Inflammatory macrophage (primary cell): ENCODE data around the gene CEP41.
"Not testable (repeated sequence)": the region's sequence is repeated elsewhere in the genome, so short reads cannot be mapped to it uniquely, and the experiment has no call there.

ENCODE experiments used
- DNase-seq, 2 donors: peaks; one replicate each; pipeline ENCODE4 v3.0.0-alpha.2; 2020 to 2022

CEP41 gene

DNA sequence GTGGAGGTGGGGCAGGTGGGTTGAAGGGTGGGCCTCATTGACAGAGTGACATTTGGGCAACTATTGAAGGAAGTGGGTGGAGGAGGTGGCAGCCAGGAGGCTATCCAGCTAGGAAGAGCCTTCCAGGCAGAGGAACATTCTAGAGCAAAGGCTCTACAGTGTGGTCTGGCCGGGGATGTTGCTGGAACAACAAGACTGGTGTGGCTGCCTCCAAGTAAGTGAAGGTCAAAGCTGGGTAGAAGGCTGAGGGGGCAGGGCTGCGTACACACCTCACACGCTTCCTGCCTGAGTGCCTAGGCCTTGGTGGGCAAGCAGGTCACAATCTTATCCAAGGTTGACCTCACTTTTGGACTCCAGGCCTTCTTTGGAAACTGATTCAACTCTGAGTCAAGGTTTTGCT lies 53.9 kb downstream of the CEP41 start:
- no peak for DNase-seq

DNA sequence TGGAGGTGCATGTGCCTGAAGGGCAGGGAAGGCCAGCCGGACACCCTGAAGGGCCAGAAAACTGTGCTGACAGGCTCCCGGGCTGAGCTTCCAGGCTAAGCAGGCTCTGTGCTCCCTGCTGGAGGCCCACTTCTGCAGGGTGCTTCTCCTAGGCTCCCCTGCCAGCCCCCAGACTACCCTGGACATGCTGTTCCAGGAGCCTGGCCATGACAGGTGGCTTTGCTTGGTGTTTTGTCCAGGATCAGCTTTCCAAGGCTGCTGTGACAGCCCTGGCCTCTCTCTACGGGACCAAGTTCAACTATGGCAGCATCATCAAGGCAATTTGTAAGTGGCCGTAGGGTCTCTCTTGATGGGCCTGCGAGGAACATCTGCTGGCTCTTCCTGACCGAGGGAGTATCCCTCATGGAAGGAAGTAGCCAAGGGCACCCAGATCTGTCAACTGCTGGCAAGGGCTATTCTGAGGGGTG lies 55.2 kb downstream of the CEP41 start:
- DNase-seq, result no peak

DNA sequence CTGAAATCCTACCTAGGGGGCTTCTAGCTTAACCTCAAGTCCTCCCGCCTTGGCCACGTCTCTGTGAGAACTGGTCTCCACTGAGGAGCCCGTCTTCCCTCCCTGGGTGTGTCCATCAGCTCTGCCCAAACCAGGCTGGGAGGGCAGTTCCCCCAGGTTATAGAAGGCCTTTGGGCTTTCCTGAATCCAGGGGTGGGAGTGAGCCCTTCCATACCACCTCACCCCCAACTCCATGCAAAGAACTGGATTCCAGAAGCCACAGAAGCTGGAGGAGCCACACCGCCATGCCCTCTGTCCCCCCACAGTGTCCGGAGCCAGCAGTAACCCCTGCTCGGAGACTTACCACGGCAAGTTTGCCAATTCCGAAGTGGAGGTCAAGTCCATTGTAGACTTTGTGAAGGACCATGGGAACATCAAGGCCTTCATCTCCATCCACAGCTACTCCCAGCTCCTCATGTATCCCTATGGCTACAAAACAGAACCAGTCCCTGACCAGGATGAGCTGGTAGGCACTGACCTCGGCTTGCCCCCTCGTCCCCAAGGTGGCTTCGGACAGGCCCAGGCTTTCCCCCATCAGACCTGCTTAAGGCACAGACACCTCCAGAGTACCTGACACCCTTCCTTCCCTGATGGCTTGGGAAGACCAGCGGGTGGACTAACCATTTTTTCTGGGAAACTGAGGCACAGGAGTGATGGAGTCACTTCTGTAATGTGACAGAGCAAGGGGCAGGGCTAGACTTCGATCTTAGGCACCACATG lies 55.8 kb downstream of the CEP41 start:
- DNase-seq, result no peak

DNA sequence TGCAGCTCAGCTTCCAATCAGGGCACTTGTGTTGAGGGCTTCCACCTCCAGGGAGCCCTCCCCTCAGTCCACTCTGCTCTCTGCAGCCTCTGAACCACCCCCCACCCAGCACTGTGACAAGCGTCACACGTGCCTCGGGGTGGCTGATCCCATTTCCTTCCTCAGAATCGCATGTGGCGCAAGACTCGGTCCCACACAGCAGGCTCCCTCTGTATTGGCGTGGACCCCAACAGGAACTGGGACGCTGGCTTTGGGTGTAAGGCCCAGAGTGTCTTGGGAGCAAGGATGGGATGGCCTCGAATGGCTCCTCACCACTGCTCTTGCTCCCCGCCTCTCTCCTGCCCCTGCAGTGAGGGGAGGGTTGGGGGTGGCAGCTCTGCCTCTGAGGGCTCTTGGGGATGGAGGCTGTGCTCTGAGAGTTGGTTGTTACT lies 56.4 kb downstream of the CEP41 start:
- peak; percentile 33 to 63 for DNase-seq

DNA sequence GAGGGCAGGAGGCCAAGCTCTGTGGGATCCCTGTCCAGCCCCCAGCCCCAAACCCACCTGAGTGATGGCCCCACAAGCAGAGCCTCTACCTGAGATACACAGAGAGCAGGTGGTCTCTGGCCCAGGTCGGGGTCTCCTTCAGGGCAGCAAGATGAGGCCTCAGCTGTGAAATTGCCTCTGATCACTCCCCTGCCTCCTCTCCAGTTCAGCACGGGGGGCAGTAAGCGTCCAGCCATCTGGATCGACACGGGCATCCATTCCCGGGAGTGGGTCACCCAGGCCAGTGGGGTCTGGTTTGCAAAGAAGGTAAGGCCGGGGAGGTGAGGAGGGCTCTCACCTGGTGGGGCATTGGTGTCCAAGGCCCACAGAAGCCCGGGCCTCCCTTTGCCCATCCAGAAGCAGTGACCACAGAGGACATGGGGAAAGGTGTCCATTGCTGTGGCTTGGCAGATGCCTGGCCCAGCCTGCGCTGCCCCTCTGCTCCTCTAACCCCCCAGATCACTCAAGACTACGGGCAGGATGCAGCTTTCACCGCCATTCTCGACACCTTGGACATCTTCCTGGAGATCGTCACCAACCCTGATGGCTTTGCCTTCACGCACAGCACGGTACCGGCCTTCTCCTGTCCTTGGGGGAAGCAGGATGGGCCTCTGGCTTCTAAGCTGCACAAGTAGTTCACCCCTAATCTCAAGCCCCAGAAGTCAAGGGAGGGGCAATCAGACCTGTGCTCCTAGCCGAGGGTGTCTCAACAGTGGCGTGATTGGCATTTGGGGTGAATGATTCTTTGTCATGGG lies 57.4 kb downstream of the CEP41 start:
- no peak for DNase-seq

DNA sequence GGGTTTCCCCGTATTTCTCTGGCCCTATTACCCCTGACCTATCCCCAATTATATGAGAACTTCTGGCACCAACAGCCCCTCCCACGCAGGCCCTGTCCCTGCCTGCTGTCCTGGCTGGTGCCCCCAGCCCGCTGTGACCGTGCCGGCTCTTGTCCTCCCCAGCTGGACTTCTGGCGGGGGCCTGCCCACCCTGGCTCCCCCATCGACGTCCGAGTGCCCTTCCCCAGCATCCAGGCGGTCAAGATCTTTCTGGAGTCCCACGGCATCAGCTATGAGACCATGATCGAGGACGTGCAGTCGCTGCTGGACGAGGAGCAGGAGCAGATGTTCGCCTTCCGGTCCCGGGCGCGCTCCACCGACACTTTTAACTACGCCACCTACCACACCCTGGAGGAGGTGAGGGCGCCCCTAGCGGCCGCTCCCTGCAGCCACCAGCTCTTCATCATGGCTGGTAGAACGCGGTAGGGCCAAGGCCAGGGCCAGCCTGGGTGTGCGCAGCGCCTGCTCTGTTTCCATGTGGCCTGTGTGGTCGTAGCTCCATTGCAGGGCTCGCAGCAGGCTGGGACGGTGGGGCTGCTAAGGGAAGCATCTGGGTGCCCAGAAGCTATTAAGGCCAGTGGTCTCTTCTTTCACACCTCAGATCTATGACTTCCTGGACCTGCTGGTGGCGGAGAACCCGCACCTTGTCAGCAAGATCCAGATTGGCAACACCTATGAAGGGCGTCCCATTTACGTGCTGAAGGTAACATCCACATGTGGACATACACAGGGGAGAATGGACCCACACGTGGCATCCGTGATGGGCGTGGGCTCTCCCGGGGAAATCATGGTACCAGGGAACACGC lies 59.1 kb downstream of the CEP41 start:
- no peak for DNase-seq

DNA sequence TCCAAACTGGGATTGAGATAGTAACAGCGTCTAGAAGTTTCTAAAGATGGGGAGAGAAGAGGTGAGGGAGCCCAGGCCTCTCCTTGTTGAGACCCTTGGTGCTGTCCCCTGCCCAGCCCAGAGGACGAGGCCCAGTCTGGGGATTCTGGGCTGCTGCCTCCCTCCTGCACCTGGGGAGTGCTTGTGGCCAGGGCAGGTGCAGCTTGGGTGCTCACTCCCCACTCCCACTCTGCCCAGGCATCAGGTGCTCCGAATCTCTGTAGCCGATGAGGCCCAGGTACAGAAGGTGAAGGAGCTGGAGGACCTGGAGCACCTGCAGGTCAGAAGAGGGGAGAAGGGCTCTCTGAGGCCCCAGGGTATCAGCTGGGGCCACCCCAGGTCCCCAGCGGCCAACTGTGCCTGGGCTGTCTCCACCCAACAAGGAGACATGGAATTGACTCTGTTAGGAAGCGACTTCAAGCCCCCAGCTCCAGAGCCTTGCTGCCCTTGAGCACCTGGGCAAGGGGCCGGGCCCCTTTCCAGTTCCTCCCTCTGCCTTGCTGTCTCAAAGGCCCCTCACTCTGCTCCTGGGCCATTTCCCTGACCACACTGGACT lies 59.9 kb downstream of the CEP41 start:
- DNase-seq, result no peak

DNA sequence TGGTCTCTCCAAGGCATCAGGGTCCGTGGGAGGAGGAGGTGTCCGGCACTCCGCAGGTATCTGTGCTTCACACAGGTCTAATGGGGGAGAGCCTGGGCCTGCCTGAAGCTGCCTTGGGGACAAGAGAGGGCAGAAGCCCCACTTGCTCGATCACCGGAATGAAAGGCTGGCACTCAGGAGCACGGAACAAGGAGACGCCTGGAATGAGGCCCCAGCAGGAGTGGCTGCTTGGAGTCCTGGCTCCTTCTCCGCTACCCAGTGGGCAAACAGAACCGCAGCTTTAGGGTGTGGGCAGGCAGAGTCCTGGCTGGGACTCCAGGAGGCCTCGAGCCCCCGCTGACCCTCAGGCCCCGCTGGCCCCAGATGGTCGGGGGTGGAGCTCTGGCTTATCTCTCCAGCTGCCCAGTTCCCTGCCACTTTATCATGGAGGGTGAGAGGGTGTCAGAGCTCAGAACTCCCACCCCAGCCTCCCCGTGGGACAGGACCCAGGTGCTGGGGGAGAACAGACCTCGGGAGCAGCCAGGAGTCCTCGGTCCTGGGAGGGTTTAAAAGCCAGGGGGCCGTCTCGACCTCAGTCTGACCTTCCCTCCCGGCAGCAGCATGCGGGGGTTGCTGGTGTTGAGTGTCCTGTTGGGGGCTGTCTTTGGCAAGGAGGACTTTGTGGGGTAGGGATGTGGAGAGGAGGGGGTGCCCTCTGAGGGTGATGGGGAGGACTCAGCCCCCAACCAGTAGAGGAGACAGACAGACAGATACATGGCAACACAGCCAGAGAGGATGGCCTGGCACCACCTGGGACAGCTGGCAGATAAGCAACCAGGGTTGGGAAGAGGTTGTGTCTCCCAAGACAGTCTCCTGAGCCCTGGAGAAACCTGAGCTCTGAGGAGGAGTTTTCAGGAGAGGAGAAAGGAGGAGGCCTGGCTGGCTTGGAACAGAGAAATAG lies 60.6 kb downstream of the CEP41 start, which contains the start of gene CPA1:
Gene CPA1, plus strand, starts transcription at position 574 of the 940 bp plus-strand sequence. Its CDS starts 27 bp downstream, at position 601.
- DNase-seq, result no peak

DNA sequence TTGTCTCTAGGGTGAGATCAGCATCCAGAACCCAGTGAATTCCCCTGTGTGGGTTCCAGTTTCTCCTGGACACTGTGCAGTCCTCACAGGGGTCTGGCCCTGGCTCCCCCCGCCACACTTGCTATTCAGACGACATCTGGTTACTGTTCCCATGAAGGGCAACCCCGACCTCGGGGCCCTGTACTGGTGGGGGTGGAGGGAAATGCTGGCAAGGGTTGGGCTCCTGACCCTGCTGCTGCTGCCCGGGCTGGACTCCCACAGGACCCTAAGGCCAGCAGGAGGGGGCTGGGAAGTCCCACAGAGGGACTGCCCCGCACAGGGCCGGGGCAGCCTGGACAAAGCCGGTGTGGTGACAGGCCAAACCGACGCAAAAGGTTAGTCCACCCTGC lies 61.3 kb downstream of the CEP41 start:
- no peak for DNase-seq

DNA sequence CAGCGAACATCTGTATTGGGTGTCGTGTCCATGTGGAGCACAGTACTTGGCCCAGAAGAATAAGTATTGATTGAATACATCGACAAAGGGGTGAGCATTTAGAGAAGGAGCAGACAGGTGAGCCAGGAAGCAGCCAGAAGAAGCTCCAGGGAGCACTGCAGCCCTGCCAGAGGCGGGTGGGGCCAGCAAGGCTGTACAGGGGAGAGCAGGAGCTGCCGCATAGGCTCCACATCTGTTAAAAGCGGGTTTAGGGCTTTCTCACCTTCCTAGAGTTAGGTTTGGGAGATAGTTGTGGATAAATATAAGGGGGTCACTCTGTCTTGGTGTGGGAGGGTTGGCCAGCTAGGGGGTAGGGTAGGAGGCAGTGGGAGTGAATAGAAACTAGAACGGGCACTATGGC lies 61.8 kb downstream of the CEP41 start:
- DNase-seq, result no peak

DNA sequence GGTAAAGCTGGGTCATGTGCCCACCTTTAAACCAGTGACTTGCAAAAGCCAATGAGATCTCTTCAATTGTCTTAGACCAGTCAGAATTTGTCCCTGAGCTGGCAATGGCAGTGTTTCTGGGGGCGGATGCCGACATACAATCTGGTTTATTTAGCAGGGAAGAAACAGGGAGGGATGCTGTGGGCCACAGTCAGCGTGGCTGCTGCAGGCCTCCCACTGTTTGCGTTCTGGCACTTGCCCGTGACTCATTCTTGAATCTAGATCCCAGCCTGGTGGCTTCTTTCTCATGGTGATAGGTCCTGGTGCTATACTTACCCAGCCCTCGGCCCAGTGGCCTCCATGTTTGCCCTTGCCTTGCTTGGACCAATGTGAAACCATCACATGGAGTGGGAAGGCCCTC lies 63.6 kb downstream of the CEP41 start:
- no peak for DNase-seq

DNA sequence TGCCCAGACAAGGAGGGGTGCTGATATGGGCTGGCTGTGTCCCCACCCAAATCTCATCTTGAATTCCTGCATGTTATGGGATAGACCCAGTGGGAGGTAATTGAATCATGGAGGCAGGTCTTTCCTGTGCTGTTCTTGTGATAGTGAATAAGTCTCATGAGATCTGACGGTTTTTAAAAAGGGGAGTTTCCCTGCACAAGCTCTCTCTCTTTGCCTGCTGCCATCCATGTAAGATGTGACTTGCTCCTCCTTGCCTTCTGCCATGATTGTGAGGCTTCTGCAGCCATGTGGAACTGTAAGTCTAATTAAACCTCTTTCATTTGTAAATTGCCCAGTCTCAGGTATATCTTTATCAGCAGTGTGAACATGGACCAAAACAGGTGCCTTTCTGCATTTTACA lies 64.4 kb downstream of the CEP41 start:
- not testable (repeated sequence) for DNase-seq

DNA sequence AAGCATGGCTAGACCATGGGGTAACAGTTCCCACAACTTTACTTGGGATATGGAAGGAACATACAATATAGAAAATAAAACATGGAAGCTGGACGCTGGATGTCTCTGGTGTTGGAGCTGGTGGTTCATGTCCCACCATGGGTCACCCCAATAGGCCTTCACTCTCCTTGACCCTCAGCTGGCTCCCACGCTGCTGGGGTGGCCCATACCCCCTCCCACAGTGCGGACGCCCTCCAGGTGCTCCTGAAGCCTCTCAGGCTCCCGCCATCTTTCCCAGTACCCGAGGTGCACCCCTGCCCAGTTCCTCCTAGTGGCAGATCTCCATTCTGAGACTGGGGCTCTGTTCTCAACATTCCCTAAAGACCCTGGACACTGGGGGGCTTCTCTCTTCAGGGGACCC lies 66.3 kb downstream of the CEP41 start:
- DNase-seq, result no peak

DNA sequence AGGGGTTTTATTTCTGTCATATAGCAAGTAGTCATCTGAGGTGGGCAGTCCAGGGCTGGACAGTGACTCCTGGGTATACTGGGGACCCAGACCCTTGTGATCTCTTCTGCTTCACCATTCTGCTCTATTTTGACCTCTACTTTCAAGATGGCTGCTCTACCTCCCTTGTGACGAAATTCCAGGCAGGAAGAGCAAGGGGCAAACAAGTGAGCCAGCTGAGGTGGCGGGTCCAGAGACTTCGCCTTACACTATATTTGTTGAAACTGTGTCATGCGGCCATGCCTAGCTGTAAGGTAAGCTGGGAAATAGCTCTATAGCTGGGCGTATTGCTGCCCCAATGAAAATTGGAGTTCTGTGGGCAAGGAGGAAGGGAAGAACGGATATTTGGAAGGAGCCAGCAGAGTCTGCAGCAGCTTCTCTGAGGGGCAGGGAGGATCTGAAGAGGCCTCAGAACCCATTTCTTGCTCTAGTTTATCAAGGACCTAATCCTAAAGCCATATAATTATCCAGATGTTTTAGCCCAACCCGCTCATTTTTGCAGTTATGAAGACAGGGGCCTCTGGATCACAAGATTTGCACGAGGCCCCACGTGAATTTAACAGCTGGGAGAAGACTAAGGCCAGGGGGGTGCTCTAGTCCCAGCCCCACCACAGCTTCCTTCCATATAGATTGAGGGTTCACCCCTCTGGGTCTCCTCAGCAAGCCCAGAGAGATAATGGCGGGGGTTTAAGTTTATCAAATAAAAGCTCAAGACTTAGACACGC lies 68.2 kb downstream of the CEP41 start:
- no peak for DNase-seq

DNA sequence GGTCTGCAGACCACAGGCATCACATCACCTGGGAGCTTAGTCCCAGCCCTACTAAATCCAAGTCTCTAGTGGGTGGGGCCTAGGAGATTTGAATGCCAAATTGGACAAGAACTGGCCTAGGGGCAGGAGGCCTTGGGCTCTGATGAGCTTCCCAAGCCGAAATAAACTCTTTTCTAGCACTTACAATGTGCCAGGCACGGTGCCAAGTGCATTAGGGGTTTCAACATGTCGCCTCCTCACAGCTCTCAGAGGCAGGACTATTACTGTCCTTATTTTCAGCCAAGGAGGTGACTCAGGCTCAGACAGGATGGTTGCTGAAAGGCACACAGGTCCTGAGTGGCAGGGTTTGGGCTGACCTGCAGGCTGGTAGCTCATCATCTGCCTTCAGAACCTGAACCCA lies 69.8 kb downstream of the CEP41 start:
- no peak for DNase-seq

DNA sequence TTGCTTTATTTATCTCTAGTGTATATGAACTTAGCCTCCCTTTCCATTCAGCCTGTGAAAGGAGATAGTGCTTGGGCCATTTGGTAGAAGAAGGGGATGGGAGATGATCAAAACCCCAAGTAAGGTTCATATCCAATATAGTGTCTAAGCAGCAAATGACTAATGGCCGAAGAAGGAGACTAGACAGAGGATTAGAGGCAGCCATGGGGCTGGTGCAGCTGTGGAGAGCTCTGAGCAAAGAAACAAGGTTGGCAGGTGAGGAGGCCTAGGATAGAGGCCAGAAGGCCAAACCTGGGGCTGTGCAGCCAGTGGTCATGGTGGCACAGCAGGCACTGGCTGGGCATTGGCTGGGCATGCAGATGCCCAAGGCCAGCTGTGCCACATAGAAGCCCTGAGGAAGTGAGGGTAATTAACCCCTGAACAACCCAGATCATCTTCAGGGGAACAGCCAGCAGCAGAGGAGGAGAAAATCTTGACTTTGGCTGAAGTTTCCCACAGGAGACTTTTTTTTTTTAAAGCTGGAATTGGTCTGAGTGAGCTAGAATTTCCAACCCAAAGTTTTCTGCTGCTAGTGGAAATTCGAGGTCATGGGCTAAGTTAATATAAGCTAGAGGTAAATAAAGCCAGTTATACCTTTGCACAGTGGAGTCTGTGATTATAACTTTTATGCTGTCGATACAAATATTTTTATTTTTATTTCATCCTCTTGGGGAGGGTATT lies 70.8 kb downstream of the CEP41 start:
- DNase-seq, result no peak

DNA sequence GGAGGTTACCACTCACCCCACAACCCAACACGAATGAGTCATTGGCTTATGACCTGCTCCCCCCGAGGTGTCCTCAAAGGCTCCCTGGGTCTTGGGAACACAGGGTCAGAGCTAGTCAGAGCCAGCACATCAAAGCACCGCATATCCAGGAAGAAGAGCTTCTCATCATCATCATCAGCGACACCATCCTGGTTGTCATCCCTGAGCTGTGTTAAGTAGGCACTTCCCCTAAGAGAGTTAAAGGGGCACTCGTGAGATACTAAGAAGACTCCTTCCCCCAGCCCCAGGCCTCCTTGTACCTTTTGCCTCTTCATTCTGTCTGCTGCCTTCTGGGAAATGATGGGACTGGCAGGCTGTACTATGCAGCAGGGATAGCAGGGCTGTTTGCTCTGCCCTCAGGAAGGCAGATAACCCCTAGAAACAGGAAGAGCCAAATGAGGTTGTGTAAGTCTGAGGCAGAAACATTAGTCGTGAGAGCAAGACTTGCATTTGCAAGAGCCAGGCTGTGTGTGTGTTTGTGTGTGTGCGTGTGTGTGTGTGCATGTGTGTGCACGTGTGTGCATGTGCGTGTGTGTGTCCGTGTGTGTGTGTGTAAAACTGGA lies 71.6 kb downstream of the CEP41 start:
- DNase-seq, result peak; percentile 59 to 65

DNA sequence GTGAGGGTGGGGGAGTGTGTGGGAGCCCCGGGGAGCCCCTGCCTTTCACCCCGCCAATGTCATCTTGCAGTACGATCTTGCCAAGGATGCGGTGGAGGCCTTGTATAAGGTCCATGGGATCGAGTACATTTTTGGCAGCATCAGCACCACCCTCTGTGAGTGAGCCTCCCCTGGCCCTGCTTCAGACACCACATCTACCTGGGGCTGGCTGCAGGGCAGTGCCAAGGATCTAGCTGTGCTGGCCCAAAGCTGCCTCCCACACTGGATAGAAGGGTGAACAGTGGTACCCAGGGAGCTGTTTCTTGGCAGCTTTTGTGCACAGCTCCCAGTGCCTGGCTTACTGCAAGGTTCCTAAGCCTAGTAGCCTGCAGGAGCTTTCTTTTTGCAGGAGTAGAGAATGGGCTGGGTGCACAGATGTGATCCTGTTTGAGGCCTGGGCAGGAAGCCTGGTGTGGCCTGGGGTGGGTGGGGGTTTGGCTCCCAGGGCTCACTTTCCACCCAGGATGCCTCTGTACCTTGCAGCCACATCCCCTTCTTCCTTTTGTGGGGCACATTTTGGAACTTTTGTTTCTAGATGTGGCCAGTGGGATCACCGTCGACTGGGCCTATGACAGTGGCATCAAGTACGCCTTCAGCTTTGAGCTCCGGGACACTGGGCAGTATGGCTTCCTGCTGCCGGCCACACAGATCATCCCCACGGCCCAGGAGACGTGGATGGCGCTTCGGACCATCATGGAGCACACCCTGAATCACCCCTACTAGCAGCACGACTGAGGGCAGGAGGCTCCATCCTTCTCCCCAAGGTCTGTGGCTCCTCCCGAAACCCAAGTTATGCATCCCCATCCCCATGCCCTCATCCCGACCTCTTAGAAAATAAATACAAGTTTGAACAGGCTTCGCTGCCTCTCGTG lies 72.7 kb downstream of the CEP41 start:
- no peak for DNase-seq
